TTC549 (cell line): Measurements from ENCODE around the gene ONECUT2.

Source experiments
- FAIRE-seq: peaks from 2 replicates; lab custom pipeline; 2012; peaks lifted over from hg19 to GRCh38; lab: Jason Lieb, UNC

ONECUT2 gene

GRCh38 chr18:57529151-57529550 lies 94.0 kb downstream of the ONECUT2 start:
- no peak for FAIRE-seq

DNA sequence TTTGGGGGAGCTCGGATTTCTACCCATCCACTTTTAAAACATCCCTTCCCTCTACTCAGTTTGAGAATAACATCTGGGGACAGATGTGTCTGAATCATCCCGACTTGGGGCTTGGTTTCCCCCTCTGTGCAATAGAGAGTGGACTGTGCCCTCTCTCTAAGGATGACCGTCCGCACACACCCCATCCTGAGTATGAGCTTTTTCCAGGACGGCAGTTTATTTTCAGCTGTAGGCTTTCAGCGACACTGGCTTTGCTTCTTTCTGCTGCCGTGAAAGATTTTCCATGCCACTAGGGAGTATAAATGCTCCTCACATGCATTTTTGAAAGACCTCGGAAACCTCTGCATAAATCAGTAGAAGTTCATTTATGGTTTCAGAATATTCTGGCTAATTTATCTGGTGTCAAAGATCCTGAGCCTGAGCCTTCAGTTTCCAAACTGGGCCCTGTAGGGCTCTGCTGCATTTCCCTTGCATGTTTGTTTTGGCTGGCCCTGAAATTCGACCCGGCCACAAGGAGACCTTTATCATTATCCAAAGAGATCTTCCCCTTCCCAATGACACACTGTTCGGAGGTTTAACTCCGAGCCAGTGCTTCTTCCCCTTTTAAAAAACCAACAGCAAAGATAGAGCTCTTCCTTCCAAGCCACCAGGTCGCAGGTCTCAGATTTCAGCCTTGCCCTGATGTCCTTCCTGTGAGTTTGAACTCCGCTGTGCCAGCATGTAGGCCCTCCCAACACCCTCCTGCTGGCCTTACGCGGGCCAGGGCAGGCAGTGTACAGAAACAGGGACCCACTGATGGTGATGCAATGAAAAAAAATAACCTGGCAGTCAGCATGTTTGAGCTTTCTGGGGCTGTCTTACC lies 98.1 kb downstream of the ONECUT2 start:
- no peak for FAIRE-seq

DNA sequence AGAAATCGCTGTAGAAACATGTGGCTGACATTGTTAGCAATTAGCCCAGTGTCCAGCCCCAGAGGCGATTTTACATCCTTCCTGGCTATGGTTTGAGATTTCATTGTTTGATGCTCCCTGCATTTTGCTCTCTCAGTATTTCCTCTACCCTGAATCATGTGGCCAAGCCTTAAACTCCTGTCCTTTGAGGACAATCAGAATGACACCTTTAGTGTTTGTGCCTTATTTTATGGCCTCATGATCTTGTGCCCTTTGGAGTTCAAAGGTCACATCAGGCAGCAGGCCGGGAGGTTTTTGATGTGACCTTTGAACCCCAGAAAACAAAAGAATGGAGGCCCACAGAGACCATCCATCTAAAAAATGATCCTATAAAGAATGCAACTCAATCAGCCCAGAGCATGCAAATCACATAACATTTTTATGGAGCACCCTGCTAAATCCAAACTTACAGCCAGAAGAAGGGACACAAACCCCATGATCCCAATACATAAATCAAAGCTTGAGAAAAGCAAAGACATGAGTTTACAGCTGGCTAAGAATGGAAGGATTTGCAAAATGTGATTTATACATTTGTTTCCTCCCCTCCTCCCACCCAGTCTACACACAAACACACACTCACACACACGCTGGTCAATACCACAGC lies 98.8 kb downstream of the ONECUT2 start:
- FAIRE-seq = no peak

GRCh38 chr18:57534511-57534909 lies 99.3 kb downstream of the ONECUT2 start:
- FAIRE-seq = no peak

GRCh38 chr18:57538614-57539013 lies 103.4 kb downstream of the ONECUT2 start:
- FAIRE-seq = no peak

DNA sequence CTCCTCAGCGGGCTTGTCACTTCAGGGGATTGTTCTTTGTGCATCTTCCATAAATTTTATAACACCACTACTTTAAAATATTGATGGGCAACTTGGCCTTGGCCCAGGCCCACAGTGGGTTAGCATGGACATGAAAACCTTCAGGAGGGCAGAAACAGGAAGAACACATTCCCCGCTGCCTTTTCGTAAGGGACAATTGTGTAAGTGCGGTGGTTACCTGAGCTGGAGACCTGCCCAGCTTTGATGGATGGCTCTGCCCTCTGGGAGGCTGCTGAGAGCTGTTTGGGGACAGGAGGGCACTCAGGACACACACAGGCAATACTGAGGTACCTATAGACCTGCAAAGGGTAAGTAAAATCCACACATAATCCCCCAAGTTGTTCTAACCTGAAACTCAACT lies 104.5 kb downstream of the ONECUT2 start:
- FAIRE-seq = no peak
